Ecto neural progenitor cell (in vitro differentiated cells): ENCODE data around the gene GRK7.
"Not testable (repeated sequence)": the region's sequence is repeated elsewhere in the genome, so short reads cannot be mapped to it uniquely, and the experiment has no call there.

Experiments used
- DNase-seq: peaks from one replicate; pipeline ENCODE4 v3.0.0-alpha.2; 2018; ENCODE audit warnings: low spot score

The GRK7 gene

DNA sequence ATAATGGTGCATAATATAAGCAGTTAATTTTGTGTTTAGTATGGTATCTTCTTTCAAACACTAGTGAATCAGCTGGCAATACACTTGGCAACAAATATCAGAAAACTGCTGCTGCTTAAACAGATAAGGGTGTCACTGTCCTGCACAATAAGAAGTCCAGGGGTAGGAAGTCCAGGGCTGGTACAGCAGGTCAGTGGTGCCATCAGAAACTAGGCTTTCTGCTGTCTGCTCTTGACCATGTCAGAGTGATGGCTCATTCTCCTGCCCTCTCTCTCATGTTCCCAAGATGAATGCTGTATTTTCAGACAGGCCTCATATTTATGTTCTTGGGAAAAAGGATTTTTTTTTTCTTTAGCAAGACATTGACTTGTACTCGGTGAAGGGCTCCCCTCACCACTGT is 9.2 kb upstream of the GRK7 start:
- DNase-seq: no peak

- not testable (repeated sequence) for DNase-seq
These were observed 656 bp upstream of the GRK7 start for GRCh38 chr3:141762552-141762951.

GRCh38 chr3:141764045-141764444 is 837 bp downstream of the GRK7 start:
- DNase-seq: no peak

DNA sequence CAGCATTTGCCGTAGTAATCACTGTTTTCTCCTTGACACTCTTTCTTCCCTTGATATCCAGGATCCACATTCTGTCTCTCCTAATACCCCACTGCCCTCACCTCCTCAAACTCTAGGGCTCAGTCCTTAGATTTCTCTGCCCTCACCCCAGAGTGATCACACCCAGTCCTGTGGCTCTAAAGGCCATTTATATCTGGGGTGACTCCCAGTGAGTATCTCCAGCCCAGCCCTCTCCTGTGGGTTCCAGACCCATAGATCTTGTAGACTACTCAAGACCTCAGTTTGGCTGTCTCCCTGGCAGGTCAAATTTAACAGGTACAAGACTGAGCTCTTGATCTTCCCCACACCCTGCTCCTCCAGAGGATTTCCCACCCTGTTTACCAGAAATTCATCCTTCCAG is 1.3 kb downstream of the GRK7 start:
- DNase-seq: no peak

GRCh38 chr3:141764986-141765385 is 1.8 kb downstream of the GRK7 start:
- no peak for DNase-seq

- no peak for DNase-seq
These were observed 3.9 kb downstream of the GRK7 start for GRCh38 chr3:141767066-141767465.

DNA sequence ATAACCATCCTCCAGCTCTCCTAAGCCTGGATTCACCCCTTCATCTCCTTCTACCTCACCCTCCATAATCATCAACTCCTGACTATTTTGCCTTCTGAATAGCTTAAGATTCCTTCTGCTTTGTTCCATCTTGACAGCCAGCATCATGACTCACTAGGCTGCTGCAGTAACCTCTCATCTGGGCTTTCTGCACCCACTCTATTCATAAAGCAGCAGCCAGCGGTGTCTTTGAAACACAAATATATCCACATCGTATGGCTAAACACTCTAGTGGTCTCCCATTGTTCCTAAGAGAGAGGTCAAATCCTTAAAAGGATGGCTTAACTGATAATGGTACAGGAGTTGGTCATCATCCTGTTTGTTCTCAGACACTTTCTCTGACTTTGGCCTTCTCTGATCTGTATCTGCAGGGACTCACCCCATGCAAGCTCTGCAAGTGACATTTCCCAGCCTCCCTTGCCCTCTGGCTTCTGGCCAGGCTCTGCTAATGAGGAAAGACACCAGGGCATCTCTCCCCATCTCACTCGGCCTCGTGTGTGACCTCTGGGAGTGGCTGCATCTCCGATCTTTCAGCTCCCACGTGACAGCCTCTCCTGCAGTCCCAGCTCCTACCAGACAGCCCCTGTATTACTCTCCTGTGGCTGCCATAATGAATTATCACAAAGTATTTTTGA is 6.2 kb downstream of the GRK7 start:
- DNase-seq: no peak

DNA sequence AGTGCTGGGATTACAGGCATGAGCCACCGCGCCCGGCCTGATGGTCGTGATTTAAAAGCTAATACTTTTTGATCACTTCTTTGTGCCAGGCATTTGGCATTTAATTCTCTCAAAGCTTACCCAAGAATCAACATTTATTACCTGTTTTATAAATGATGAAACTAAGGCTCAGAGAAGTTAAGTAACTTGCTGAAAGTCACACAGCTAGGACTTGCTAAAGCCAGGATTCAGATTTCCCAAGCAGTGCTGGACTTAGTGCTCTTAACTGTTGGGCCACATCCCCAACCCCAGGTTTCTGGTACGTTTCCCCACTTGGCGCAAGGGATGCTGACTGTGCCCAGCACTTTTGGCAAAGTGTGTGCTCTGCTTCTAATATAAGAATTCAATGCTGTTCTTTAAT is 10.5 kb downstream of the GRK7 start:
- no peak for DNase-seq

- DNase-seq: no peak
These were observed 13.2 kb downstream of the GRK7 start for GRCh38 chr3:141776376-141776775.

- DNase-seq: no peak
These were observed 13.7 kb downstream of the GRK7 start for GRCh38 chr3:141776885-141777284.

DNA sequence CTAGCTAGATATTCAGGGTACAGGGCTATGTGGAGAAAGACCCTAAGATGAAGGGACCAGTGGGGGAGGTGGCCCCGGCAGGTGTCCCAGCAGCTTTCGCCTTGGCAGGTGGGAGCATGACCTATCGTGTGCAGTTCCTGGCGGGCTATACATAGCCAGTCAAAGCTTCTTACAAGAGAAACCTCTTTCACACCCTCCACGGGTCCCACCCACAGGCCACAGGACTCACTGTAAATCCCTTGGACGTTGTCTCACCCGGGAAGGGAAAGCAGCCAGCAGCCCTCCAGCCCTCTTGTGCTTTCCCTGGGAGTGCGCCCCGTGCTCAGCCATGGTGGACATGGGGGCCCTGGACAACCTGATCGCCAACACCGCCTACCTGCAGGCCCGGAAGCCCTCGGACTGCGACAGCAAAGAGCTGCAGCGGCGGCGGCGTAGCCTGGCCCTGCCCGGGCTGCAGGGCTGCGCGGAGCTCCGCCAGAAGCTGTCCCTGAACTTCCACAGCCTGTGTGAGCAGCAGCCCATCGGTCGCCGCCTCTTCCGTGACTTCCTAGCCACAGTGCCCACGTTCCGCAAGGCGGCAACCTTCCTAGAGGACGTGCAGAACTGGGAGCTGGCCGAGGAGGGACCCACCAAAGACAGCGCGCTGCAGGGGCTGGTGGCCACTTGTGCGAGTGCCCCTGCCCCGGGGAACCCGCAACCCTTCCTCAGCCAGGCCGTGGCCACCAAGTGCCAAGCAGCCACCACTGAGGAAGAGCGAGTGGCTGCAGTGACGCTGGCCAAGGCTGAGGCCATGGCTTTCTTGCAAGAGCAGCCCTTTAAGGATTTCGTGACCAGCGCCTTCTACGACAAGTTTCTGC is 15.0 kb downstream of the GRK7 start:
- no peak for DNase-seq

- DNase-seq: no peak
These were observed 16.5 kb downstream of the GRK7 start for GRCh38 chr3:141779667-141780066.

DNA sequence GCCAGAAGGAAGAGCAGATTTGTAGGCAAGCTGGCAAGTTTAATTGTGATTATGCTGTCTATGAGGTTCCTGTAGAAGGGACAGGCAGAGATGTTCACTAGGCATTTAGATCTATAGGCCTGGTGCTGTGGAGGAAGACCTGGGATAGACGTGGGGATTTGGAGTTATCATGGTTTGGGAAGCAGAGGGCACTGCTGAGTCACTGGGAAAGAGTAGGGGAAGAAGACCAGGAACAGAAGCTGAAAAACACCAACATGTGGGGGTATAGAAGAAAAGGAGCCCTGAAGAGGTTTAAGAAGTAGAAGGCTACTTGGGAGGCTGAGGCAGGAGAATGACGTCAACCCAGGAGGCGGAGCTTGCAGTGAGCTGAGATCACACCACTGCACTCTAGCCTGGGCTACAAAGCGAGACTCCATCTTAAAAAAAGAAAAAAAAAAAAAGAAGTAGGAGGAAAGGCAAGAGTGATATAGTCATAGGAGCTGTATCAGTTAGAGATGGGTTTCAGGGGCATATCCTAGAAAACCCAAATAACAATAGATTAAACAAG is 19.3 kb downstream of the GRK7 start:
- no peak for DNase-seq

DNA sequence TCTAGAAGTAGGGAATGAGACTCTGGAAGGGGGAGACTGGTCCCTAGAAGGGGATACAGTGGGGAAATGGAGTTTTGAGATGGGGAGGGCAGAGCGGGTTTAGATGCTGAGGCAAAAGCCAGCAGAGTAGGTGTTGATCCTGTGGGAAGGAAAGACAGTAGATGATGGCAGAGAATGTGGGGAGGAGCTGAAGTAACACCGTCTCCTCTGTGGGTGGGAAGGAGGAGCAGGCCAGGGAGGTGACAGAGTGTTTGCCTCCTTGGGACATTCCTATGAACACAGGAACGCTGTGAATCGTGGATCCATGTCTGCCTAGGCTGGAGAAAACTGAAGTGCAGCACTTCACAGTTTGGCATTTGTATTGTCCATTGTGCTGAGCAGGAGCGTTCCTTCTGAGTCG is 20.4 kb downstream of the GRK7 start:
- no peak for DNase-seq

GRCh38 chr3:141784096-141784495 is 20.9 kb downstream of the GRK7 start:
- no peak for DNase-seq

DNA sequence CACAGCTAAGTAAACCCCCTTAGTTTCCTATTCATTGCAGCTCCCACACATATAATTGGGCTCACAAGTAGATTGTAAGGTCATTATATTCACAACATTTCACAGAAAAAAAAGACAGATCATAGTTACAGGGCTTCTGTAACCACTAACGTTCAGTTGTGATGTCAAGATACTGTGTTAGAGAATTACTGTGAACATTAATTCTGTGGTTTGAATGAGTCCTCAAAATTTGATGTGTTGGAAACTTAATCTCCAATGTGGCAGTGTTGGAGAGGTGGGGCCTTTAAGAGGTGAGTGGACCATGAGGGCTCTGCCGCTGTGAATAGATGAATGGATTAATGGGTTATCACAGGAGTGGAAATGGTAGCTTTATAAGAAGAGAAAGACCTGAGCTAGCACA is 21.3 kb downstream of the GRK7 start:
- DNase-seq: no peak

DNA sequence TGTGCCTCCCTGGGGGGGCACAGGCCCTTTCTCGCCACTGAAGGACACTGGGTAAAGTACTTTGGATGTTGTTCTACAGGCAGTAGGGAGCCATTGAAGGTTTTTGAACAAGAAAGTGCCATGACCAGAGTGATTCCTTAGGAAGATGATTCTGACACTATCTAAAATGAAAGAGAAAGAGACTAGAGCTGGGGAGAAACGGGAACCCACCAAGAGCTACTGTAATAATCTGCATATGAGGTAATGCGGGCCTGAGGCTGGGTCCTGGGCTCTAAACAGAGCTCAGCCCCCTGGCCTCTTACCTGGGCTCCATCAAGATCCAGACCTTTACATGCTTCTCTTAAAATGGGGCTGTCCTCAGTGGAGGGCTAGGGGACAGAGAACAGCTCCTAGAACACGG is 24.9 kb downstream of the GRK7 start:
- DNase-seq: no peak

- DNase-seq: not testable (repeated sequence)
These were observed 25.5 kb downstream of the GRK7 start for GRCh38 chr3:141788750-141789149.

- no peak for DNase-seq
These were observed 26.1 kb downstream of the GRK7 start for GRCh38 chr3:141789281-141789680.

- no peak for DNase-seq
These were observed 27.0 kb downstream of the GRK7 start for GRCh38 chr3:141790171-141790570.

- no peak for DNase-seq
These were observed 29.3 kb downstream of the GRK7 start for GRCh38 chr3:141792495-141792894.

DNA sequence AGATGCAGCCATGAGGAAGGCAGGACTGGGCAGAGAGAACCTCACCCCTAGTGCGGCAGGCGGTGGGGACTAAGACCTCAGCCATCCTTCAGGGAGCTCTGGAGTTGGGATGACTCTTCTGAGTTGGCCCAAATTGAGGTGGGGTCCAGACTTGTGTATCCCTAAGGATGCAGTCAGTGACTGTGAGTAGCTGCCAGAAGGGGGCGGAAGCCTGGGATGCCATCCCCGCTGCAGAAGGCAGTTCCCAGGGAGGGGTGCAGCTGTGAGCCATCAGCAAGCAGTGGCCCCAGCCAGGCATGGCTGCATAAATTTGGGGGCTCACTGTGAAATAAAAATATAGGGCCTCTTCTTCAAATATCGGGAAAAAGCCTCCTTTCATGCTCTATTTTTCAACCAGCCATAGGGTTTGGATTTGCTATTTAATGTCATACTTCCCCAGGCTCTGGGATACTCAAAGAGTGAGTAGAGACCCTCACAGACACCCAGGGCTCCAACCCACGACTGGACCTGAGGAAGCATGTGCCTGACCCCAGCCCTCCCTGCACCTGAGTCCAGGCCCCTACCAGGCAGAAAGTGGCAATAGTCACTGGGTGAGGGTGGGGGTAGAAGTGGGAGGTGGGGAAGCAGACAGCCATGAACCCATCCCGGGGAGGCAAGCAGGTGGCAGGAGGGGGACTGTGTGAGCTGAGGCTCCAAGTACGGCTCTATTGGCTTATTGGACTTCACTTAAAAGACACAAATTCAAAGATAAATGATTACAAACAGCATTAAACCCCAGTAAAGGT is 30.5 kb downstream of the GRK7 start:
- no peak for DNase-seq

- no peak for DNase-seq
These were observed 32.1 kb downstream of the GRK7 start for GRCh38 chr3:141795276-141795675.
